ENCODE results near the gene ACRV1. TPM values are rescaled to one million over a fixed set of nuclear protein-coding genes. Genes with fewer than 3 reads are reported as not detected.

The ACRV1 gene
- polyA plus RNA-seq, 2 of the 4 experiments (the other 2 are of a cell fraction) = 0.13 to 0.19 TPM

- 18% methylated on average over 4 of the region's 6 CpGs for WGBS (ENCODE audit: missing lambda C conversion rate)
- Histone ChIP-seq H3K4me2 (no peak overlapping the region), H3K9me3 (no peaks in the 10 kb centered on the region), H3K4me3 (no peak overlapping the region), H3K4me1 (no peaks in the 10 kb centered on the region), H3K27ac (no peak overlapping the region)
- DNase-seq (ENCODE audit: low read depth in 1 of 2, low spot score in 1 of 2) (no peak), FAIRE-seq (no peak), ATAC-seq (no peak)
- TF ChIP-seq MAFK (IDR thresholded peaks at IDR 0.05; ENCODE audit: partially characterized antibody) = no peak
- no peak for TF ChIP-seq PBX3 (IDR thresholded peaks at IDR 0.05)
- TF ChIP-seq CBX2 (IDR thresholded peaks at IDR 0.05; ENCODE audit: borderline replicate concordance, low read depth) = no peak
- no peak for TF ChIP-seq JUNB (IDR thresholded peaks at IDR 0.05)
- TF ChIP-seq RNF2 (IDR thresholded peaks at IDR 0.05; ENCODE audit: borderline replicate concordance, low read depth) = no peak
- no peak for TF ChIP-seq ESRRA (IDR thresholded peaks at IDR 0.05; ENCODE audit: borderline replicate concordance, low read length)
- no peak for TF ChIP-seq USF2 (IDR thresholded peaks at IDR 0.05)
- no peak for TF ChIP-seq HOXA7 (CRISPR knock-in tag; IDR thresholded peaks at IDR 0.05)
- TF ChIP-seq KDM5A (IDR thresholded peaks at IDR 0.05) = no peak
- TF ChIP-seq HOXB13 (CRISPR knock-in tag; IDR thresholded peaks at IDR 0.05; ENCODE audit: low read depth) = no peak
- no peak for TF ChIP-seq CEBPB (IDR thresholded peaks at IDR 0.05)
- ChIA-PET POLR2A (no interaction called here), CTCF (no interaction called here)
Measured at GRCh38 chr11:125701858-125702621, 21.4 kb upstream of the ACRV1 start.

GRCh38 chr11:125701018-125701610 is 20.5 kb upstream of the ACRV1 start:
- Histone ChIP-seq H3K4me1 (no peaks in the 10 kb centered on the region), H3K4me2 (no peak overlapping the region), H3K9me3 (no peaks in the 10 kb centered on the region), H3K27ac (no peak overlapping the region), H3K4me3 (no peak overlapping the region)
- ATAC-seq (no peak), FAIRE-seq (no peak), DNase-seq (ENCODE audit: low read depth in 1 of 2, low spot score in 1 of 2) (no peak)
- POLR2A ChIA-PET = no interaction called here
- 34% methylated on average over 6 of the region's 6 CpGs for WGBS (ENCODE audit: missing lambda C conversion rate)
- TF ChIP-seq CTCF (IDR thresholded peaks at IDR 0.05) (no peak), ATOH8 (CRISPR knock-in tag; IDR thresholded peaks at IDR 0.05; ENCODE audit: low read depth) (no peak), EHMT2 (IDR thresholded peaks at IDR 0.05; ENCODE audit: low read depth) (no peak)
- CTCF ChIA-PET = no interaction called here

GRCh38 chr11:125694951-125695350 is 14.3 kb upstream of the ACRV1 start:
- Histone ChIP-seq H3K27ac (no peak overlapping the region), H3K4me1 (no peaks in the 10 kb centered on the region), H3K4me3 (no peak overlapping the region), H3K4me2 (no peak overlapping the region), H3K9me3 (no peaks in the 10 kb centered on the region)
- FAIRE-seq (no peak), ATAC-seq (no peak), DNase-seq (ENCODE audit: low read depth in 1 of 2, low spot score in 1 of 2) (no peak)
- 28% methylated on average over 2 of the region's 2 CpGs for WGBS (ENCODE audit: missing lambda C conversion rate)
- ChIA-PET POLR2A (no interaction called here), CTCF (interaction anchor here (1.2 kb wide), 1 partner anchor 15 kb away, joined by 3 read pairs; no protein-coding TSS in a partner anchor)
- TF ChIP-seq KDM5A (IDR thresholded peaks at IDR 0.05) = no peak
- TF ChIP-seq RCOR1 (IDR thresholded peaks at IDR 0.05; ENCODE audit: low read depth, low read length) = no peak
- no peak for TF ChIP-seq ZNF302 (CRISPR knock-in tag; IDR thresholded peaks at IDR 0.05)
- TF ChIP-seq NPAS2 (CRISPR knock-in tag; IDR thresholded peaks at IDR 0.05; ENCODE audit: borderline replicate concordance) = no peak
- no peak for TF ChIP-seq EP300 (IDR thresholded peaks at IDR 0.05)
- TF ChIP-seq PBX3 (IDR thresholded peaks at IDR 0.05) = no peak

Measured in A549 (cell line).